Spleen (tissue), 7 donors: ENCODE results near the gene LTBP1.

ENCODE experiments used
- CTCF ChIP-seq, 11 experiments: fragments of 200-600 bp in 7 of 11; fragments of 450-650 bp in 4 of 11; sonication (generic) in 4 of 11; IDR thresholded peaks in 8 of 11; conservative IDR thresholded peaks in 3 of 11; 1 replicate in 7 of 11; 2 replicates in 4 of 11; pipeline versions ENCODE4 v1.4.0 to v1.8.0; 2016 to 2021; ENCODE audit warnings: antibody characterized with exemption in 11 of 11, inconsistent platforms in 4 of 11, mild to moderate bottlenecking in 1 of 11
- POLR2A ChIP-seq, 3 donors: fragments of 450-650 bp; IDR thresholded peaks; one replicate each; pipeline ENCODE4 v1.5.1; 2017; ENCODE audit warnings: antibody characterized with exemption in 3 of 3, mild to moderate bottlenecking in 1 of 3
- POLR2AphosphoS5 ChIP-seq, 3 donors: sonication (generic); formaldehyde crosslinking; IDR thresholded peaks; one replicate each; pipeline ENCODE4 v1.5.1; 2017; ENCODE audit warnings: antibody characterized with exemption in 3 of 3
- donor health status: DM: no; HTN: no; CAD: no; lungs with moderate emphysema.
- donor health status: DM: no; HTN: no; CAD: no.
- donor health status: DM: no; HTN: no; CAD: no.

- TF ChIP-seq CTCF (IDR thresholded peaks at IDR 0.05 in 8 of 11, conservative IDR thresholded peaks at IDR 0.05 in 3 of 11) = no peak
- TF ChIP-seq POLR2A (IDR thresholded peaks at IDR 0.05) = no peak
- TF ChIP-seq POLR2AphosphoS5 (IDR thresholded peaks at IDR 0.05) = peak in 1 of 3 donors; percentile 23
Observed at GRCh38 chr2:33342705-33343104, 396.0 kb downstream of the LTBP1 start.
